ENCODE results near the gene CD55. TPM values are rescaled to one million over a fixed set of nuclear protein-coding genes. Genes with fewer than 3 reads are reported as not detected.
A peak's percentile ranks its signal among the peaks of the same experiment; 100 is the strongest.

CD55 gene, protein sequence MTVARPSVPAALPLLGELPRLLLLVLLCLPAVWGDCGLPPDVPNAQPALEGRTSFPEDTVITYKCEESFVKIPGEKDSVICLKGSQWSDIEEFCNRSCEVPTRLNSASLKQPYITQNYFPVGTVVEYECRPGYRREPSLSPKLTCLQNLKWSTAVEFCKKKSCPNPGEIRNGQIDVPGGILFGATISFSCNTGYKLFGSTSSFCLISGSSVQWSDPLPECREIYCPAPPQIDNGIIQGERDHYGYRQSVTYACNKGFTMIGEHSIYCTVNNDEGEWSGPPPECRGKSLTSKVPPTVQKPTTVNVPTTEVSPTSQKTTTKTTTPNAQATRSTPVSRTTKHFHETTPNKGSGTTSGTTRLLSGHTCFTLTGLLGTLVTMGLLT
- total RNA-seq (2014; rRNA removed; shearing (Covaris generic)): 29.0 and 43.5 TPM in 2 replicates

DNA sequence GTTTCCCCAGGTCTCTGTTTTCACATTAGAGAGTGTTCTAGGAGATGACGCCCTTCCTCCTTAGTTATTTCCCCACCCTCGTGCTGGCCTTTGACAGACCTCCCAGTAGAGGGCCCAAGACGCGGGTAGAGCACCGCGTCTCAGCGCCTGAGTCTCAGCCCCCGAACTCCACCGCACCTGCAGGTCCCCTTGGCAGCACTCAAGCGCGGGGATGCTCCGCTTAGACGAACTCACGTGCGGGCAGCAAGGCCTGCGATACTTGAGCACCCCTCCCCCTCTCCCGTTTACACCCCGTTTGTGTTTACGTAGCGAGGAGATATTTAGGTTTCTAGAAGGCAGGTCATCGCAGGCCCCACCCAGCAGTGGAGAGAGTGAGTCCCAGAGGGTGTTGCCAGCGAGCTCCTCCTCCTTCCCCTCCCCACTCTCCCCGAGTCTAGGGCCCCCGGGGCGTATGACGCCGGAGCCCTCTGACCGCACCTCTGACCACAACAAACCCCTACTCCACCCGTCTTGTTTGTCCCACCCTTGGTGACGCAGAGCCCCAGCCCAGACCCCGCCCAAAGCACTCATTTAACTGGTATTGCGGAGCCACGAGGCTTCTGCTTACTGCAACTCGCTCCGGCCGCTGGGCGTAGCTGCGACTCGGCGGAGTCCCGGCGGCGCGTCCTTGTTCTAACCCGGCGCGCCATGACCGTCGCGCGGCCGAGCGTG lies at the start of gene CD55:
CD55 (plus strand) TSS at position 600 of the 711 bp plus-strand sequence; CDS start at position 688, 88 bp downstream.
- peak; percentile 95 for DNase-seq (ENCODE audit: low spot score)

DNA sequence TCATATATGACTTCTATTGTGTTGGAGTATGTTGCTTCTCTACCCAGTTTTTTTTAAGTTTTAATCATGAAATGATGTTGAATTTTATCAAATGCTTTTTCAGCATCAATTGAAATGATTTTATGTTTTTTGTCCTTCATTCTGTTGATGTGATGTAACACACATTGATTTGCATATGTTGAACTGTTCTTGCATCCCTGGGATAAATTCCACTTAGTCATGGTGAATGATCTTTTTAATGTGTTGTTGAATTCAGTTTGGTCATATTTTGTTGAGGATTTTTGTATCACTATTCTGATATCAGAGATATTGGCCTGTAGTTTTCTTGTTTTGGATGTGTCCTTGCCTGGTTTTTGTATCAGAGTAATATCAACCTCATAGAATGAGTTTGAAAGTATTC lies 46.6 kb upstream of the CD55 start:
- no peak for DNase-seq (ENCODE audit: low spot score)

GRCh38 chr1:207276465-207276864 lies 45.0 kb upstream of the CD55 start:
- DNase-seq (ENCODE audit: low spot score): no peak

- DNase-seq (ENCODE audit: low spot score): no peak
Measured at GRCh38 chr1:207277241-207277640, 44.2 kb upstream of the CD55 start.

DNA sequence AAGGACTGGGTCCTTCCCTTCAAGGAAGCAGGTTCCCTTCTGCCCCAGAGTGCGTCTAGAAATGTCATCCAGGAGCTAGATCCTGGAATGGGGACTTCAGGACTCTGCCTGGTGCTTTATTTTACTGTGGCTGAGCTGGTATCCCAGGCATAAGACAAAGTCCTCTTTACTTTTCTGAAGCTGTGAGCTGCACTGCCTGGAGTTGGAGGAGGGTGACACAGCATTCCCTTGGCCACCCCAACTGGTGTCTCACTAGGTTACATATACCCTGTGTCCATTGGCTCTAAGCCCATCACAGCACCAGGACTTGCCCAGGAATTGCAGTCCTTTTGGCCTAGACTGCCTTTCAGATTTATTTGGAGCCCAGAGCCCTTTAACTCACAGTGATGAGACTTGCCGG lies 41.8 kb upstream of the CD55 start:
- DNase-seq (ENCODE audit: low spot score): no peak

GRCh38 chr1:207280706-207281105 lies 40.8 kb upstream of the CD55 start:
- no peak for DNase-seq (ENCODE audit: low spot score)

GRCh38 chr1:207282058-207282457 lies 39.4 kb upstream of the CD55 start:
- DNase-seq (ENCODE audit: low spot score): peak; percentile 45

GRCh38 chr1:207282496-207283380 lies 38.7 kb upstream of the CD55 start:
- DNase-seq (ENCODE audit: low spot score): peak; percentile 47

GRCh38 chr1:207283421-207283820 lies 38.1 kb upstream of the CD55 start:
- no peak for DNase-seq (ENCODE audit: low spot score)

- no peak for DNase-seq (ENCODE audit: low spot score)
Measured at GRCh38 chr1:207284209-207284897, 37.1 kb upstream of the CD55 start.

GRCh38 chr1:207286786-207287468 lies 34.6 kb upstream of the CD55 start:
- DNase-seq (ENCODE audit: low spot score): no peak

DNA sequence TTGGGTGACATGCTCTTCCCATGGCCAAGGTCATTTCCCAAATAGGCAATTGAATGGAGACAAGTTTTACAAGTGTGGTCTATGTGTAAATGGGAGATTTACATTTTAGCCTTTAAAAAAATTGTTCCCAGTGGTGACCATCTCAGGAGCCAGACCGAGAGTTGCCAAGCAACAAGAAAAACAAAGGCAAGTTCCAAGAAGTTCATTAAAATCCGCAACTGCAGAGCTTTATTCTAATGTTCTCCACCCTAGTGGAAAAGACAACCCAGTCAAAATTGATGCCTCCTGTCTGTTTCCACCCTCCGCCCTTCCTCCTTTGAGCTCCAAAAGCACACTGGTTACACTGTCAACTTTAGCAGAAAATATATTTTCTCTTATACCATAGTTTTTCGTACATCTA lies 33.2 kb upstream of the CD55 start:
- DNase-seq (ENCODE audit: low spot score): no peak

DNA sequence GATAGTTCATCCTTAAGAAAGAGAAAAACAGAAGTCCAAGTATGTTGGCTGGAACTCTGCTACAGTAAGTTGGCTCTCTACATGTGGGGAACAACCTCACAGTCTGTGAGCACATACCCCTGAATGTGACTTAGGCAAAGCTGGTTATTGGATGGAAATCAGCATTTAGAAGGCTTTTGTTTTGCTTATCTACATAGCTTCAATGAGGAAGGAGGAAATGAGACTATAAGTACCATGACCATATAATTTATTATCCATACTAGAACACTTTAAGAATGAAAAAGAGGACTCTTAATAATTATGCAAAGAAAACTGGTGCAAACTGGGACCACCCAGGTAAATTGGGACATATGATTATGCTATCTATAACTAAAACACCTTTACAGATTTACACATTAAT lies 31.7 kb upstream of the CD55 start:
- DNase-seq (ENCODE audit: low spot score): no peak

GRCh38 chr1:207291723-207292122 lies 29.8 kb upstream of the CD55 start:
- DNase-seq (ENCODE audit: low spot score): no peak

DNA sequence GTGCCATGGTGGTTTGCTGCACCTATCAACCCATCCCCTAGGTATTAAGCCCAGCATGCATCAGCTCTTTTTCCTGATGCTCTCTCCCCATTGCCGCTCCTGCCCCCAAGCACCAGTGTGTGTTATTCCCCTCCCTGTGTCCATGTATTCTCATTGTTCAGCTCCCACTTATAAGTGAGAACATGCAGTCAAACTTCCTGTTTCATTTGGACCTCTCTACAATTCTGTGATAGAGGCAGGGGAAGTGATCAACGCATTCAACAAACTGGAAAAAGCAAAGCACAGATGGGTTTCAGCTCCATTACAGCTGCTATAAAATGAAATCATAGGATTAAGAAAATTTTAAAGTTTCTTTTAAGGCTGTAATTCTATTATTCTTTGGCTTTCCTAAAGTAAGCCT lies 23.3 kb upstream of the CD55 start:
- DNase-seq (ENCODE audit: low spot score): no peak

DNA sequence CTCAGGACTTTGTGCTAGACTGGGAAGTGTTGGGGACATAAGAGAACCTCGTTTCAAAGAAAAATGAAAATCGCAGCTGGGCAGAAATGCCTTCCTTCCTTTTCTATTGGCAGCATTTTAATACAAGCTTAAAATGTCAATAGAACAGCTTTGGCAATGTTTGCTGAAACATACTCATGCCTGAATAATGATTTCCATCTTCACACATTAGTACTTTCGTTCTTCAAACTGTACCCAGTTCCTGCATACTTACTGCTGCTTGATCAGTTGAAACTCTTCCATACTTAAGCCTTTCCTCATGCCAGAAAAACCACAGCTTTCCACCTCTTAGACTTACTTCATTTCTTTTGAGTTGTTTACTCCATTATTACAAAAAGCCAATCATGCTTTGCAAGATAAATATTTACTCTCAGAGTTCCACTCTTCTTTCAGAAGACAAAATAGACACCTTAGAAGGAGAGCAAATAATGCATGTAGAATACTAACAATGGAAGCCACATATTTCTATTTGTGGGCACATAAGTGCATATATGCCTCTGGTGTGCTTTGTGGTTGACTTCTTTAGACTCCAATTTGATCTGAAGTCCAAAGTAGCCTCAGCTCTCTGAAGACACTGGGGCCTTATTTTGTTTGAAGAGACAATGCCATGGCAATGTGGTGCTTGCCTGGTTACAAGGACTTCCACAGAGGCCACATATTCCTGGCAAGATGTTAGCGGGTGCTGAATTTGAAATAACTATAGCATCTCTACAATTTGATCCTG lies 22.7 kb upstream of the CD55 start:
- DNase-seq (ENCODE audit: low spot score): peak; percentile 62

GRCh38 chr1:207300970-207301369 lies 20.5 kb upstream of the CD55 start:
- no peak for DNase-seq (ENCODE audit: low spot score)

DNA sequence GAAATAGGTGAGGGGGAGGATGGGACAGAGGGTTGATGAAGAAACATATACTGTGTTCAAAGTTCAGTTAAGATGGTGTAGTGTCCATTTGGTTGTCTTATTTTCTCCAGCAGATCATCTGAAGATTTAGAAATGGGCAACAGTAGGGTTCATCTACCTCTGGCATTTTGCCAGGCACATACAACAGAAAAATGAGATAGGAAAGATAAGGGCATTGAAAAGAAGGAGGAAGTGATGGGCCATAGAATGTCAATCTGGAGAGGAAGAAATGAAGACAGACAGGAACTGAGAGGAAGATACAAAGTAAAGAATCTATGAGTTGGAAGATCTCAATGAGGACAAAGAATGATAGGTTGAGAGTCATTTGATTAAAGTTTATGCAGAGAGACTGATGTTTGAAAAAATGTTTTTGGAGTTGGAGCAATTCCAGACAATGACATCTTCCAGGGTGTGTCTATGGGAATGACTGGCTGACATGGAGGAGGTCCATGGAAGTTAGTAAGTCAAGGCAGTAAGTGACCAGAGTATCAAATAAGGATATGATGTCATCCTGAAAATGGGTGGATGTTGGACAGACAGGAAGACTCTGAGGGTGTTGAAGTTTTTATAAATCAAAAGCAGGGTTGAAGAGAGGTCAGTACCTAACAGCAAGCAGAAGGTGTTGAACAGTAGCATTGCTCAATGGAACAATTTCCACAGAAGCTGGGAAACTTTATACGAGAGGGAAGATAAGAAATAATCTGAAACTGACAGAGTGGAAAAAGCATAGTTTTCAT lies 18.7 kb upstream of the CD55 start:
- DNase-seq (ENCODE audit: low spot score): no peak

DNA sequence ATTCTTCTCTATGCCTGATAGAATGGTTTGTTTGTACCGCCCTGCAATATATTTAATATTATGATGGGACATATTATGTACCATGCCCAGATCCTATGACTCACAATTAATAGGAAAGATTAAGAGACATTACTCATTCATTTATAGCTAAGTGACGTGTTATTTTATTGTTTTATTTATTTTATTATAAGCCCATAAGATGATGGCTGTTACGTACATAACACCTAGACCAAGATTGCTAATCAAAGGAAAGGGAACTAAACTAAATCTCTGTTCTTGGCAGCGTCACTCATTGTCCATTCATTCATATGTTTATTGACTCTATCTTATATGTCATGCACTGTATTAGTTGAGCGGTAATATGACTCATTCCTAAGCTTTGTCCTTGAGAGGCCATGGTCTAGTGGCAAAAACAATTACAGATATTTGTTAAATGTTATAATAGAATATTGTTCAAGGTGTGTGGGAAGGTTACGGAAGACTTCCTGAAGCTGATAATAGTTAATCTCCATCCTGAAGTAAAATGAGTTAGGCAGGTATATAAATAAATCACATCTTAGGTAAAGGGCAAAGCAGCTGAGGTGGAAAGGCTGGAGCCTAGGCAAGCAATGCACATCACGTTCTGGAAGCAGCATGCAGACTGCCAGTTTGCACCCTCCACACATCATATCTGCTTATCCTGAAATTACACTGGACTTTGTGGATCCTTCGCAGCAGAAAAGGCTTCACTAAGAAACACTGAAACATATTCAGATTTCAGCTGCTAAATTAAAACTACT lies 16.6 kb upstream of the CD55 start:
- DNase-seq (ENCODE audit: low spot score): no peak

All from H4 (cell line).